ENCODE measurements around the gene PACSIN2. TPM values are rescaled to one million over a fixed set of nuclear protein-coding genes. Genes with fewer than 3 reads are reported as not detected.

The PACSIN2 gene
- total RNA-seq, 1 donor from 2014 or later = 63.0 TPM

DNA sequence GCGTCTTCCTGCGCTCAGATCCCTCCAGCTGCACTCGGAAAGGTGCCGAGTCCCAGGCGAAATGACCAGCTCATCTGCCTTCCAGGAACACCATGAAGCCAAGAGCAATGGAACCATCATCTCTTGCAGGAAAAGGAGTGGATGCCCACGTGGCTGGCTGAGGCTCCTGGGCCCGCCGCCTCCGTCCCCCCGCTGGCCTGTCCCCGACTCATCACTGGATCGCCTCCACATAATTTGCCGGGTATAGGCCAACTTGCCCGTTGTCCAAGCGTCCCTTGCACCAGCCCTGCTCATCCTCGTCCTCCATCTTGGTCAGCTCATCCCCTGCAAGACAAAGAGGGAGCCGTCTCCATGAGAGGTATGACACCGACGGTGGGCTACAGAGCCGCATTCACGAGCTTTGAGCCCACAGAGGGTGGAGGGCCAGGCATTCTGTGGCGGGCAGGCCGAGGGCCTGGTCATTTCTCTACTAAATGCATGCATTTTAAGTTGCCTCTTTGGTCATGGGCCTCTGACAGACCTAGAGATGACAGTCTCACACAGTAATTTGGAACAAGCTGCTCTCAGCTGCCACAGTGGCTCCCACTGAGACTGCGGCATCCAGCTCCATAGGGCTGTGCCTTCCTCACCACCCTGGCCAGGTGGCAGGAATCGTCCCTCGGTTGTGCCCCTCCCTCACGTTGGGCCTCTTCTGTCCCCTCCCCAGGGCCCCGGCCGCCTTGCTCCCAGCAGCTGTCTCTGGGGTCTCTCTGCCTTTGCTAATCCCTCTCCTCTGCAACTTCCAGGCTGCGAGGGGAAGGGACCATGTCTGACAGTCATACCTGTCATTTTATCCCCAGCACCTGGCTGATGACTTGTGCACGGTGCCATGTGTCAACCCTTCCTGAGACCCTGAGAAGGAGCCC is 143.6 kb downstream of the PACSIN2 start:
- TF ChIP-seq, protein P1, sequence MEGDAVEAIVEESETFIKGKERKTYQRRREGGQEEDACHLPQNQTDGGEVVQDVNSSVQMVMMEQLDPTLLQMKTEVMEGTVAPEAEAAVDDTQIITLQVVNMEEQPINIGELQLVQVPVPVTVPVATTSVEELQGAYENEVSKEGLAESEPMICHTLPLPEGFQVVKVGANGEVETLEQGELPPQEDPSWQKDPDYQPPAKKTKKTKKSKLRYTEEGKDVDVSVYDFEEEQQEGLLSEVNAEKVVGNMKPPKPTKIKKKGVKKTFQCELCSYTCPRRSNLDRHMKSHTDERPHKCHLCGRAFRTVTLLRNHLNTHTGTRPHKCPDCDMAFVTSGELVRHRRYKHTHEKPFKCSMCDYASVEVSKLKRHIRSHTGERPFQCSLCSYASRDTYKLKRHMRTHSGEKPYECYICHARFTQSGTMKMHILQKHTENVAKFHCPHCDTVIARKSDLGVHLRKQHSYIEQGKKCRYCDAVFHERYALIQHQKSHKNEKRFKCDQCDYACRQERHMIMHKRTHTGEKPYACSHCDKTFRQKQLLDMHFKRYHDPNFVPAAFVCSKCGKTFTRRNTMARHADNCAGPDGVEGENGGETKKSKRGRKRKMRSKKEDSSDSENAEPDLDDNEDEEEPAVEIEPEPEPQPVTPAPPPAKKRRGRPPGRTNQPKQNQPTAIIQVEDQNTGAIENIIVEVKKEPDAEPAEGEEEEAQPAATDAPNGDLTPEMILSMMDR (conservative IDR thresholded peaks at IDR 0.05; ENCODE audit: low read depth, low read length) = no peak
- no peak overlapping the region for H3K4me3 ChIP-seq (ENCODE audit: low read depth, low read length)
- DNase-seq (ENCODE audit: low read depth) = no peak

DNA sequence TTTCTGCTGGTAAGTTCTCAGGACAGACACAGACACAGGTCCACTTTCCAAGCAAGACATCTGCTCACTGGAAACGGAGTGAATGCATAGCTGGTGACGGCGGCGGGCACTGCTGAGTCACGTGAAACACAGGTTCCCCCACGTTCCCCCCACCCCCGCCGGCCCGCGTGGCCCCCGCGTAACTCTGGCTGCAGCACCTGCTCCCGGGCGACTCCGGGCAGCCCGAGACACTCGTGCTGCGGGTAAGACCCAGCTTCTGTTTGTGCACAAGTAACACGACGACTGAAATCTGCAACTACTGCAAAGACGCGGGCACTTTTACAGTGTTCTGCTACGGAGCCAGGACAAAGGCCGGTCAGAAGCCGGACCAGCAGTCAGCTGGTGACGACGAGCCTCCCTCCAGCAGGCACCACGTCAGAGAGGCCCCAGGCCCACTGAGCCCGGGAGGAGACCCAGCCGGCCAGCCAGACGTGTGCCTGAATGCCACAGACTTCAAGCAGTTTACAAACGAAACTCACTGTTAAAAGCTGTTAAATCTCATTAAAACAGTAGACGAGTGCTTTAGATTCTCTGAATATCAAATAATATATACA is 145.0 kb downstream of the PACSIN2 start:
- TF ChIP-seq, protein P1 (conservative IDR thresholded peaks at IDR 0.05; ENCODE audit: low read depth, low read length) = no peak
- DNase-seq (ENCODE audit: low read depth) = no peak
- H3K4me3 ChIP-seq (ENCODE audit: low read depth, low read length) = no peak overlapping the region

DNA sequence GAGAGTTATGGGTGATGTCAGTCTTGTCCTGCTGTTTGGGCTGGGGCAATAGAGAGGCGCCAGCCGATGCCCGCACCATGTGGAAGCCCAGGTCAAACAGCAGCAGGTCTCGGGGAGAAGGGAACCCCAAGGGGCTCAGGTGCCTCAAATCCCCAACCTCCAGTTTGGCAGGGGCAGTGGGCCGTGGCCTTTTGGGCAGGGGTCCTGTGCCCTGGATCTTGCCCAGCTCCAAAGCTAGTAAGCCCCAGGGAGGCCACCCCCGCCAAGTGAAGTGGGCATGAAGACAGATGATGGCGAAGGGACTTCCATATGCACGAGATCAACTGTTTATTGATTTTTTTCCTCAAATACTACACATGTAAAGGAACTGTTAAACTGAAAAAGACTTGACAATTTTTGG is 145.5 kb downstream of the PACSIN2 start:
- no peak overlapping the region for H3K4me3 ChIP-seq (ENCODE audit: low read depth, low read length)
- TF ChIP-seq, protein P1 (conservative IDR thresholded peaks at IDR 0.05; ENCODE audit: low read depth, low read length) = no peak
- DNase-seq (ENCODE audit: low read depth) = no peak

DNA sequence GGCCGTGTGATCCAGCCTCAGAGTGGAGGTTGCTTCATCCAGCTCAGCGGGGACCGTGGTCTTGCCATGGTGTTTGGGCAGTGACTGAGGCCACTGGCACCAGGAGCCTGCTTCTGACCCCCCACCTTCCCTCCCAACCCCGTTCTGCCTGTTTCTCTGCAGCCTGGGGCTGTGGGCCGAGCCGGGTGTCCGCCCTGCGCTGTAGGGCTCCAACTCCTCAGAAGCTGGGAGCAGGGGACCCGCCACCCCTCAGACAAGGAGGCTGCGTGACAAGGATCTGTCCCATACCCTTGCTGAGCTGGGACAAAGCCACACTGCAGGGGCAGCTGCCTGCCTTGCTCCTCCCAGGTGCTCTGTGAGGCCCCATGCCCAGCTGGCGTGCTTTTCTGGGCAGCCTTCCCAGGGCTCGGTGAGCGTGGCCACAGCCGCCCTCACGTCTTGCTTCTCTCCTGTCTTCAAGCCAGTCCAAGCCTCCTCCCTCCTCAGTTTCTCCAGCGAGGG is 146.1 kb downstream of the PACSIN2 start:
- TF ChIP-seq, protein P1 (conservative IDR thresholded peaks at IDR 0.05; ENCODE audit: low read depth, low read length) = no peak
- DNase-seq (ENCODE audit: low read depth) = no peak

DNA sequence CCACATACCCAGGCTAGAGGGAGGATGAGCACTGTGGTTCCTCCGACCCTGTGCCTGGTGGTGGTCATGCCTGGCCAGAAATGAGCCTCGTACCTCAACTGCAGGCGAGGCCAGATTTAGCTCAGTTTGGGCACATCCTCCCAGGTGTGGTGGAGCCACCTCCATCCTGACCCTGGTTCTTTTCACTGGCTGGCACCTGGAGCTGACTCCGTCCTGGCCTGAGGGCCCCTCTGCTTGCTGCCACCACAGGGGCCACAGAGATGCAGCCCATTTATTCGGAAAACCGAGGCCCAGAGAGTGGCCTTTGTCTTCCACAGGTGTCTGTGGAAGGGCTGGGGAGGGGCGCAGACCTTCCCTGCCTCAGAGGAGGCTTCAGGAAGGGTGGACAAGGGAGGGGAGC is 148.8 kb downstream of the PACSIN2 start:
- DNase-seq (ENCODE audit: low read depth) = no peak
- TF ChIP-seq, protein P1 (conservative IDR thresholded peaks at IDR 0.05; ENCODE audit: low read depth, low read length) = no peak
- H3K4me3 ChIP-seq (ENCODE audit: low read depth, low read length) = no peak overlapping the region

More for the DNA sequence above, 146.1 kb downstream of the PACSIN2 start:
- H3K4me3 ChIP-seq (ENCODE audit: low read depth, low read length) = no peak overlapping the region

DNA sequence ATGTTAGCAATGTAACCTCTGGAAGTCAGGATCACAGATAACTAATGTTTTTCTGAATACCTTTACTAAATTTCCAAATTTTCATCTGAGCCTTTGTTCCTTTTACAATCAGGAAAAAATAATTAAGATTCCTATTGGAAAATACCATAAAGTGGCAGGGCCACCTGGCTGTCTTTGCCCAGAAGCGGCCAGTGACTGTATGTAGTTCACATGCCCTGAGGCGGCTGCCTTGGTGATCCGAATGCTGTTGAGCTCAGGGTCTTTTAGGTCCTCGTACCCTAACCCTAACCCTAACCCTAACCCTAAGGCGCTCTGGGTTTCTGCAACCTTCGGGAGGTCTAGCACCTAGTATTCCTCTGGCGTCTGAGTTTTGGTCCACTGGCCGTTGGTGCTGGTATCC is 149.4 kb downstream of the PACSIN2 start:
- DNase-seq (ENCODE audit: low read depth) = no peak
- TF ChIP-seq, protein P1 (conservative IDR thresholded peaks at IDR 0.05; ENCODE audit: low read depth, low read length) = no peak

More for the DNA sequence above, 149.4 kb downstream of the PACSIN2 start:
- no peak overlapping the region for H3K4me3 ChIP-seq (ENCODE audit: low read depth, low read length)
